Activated naive CD8-positive, alpha-beta T cell treated with anti-CD3 and anti-CD28 coated beads, Interleukin-2, amount 10 ng/mL, durations not matched to agents 7 days and 5 days (primary cell): Measurements from ENCODE around the gene NR2C2AP. TPM values are rescaled to one million over a fixed set of nuclear protein-coding genes. Genes with fewer than 3 reads are reported as not detected.

Experiments
- ATAC-seq: fragments of 150-1000 bp; cut with Tn5 transposase; one replicate; pipeline ENCODE4 v1.10.0; 2021; ENCODE audit warnings: low read depth, moderate library complexity
- POLR2A ChIA-PET: fragments of 350-600 bp; sonication (Branson Sonifier 250); formaldehyde crosslinking; loops from one replicate; lab custom pipeline; 2021; ENCODE audit warnings: antibody characterized with exemption; lab: Charles Lee
- DNase-seq: peaks from one replicate; pipeline ENCODE4 v3.0.0; 2021
- H3K27ac Mint-ChIP-seq: one replicate; pipeline ENCODE4 v1.8.0; 2022; ENCODE audit warnings: mild to moderate bottlenecking, mixed read lengths
- H3K27me3 Mint-ChIP-seq: one replicate; pipeline ENCODE4 v1.8.0; 2022; ENCODE audit warnings: mild to moderate bottlenecking, moderate library complexity, mixed read lengths
- H3K36me3 Mint-ChIP-seq: one replicate; pipeline ENCODE4 v1.8.0; 2021; ENCODE audit warnings: mild to moderate bottlenecking, mixed read lengths
- H3K4me1 Mint-ChIP-seq: one replicate; pipeline ENCODE4 v1.8.0; 2021; ENCODE audit warnings: mixed read lengths
- H3K4me3 Mint-ChIP-seq: one replicate; pipeline ENCODE4 v1.8.0; 2022; ENCODE audit warnings: mild to moderate bottlenecking, moderate library complexity, mixed read lengths
- H3K9me3 Mint-ChIP-seq: one replicate; pipeline ENCODE4 v1.8.0; 2021; ENCODE audit warnings: mixed read lengths
- total RNA-seq, 2 experiments: library from RNA; stranded (reverse); gene quantifications; one replicate each; pipeline ENCODE4 v1.2.3, GENCODE V29; 2021

NR2C2AP gene
- total RNA-seq, 2 experiments from 2014 or later = 29.1 to 32.9 TPM

DNA sequence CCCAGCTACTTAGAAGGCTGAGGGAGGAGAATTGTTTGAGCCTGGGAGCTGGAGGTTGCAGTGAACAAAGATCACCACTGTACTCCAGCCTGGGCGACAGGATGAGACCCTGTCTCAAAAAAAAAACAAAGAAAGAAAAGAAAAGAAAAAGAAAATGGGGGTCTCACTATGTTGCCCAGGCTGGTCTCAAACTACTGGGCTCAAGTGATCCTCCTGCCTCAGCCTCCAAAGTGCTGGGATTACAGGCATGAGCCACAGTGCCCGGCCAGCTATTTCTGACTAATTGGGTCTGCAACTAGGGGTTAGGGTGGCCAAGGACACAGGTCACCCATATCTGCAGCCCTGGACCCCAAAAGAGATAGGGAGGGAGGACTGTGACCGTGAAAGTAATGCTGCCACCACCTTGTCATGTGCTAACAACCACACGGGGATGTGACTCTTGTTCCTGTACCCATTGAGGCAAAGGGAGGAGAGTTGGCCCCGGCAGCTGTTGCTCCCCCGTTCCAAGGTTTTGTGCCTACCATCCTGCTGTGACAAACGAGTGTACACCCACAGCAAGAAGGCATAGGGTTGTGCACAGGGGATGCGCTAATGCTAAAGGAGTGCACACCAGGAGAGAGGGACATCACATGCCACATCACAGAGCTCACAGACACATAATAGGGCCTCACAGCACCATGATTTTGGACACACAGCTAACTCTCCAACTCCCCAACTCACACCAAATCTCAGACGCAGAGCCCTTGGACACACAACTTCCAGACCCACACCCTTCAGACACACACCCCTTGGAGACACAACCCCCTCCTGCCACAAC is 33.8 kb downstream of the NR2C2AP start:
- Mint-ChIP-seq H3K4me1 (peaks cover 11% of the 10 kb centered on the region), H3K27me3 (no peaks in the 10 kb centered on the region), H3K36me3 (peaks cover 7% of the 10 kb centered on the region), H3K9me3 (no peaks in the 10 kb centered on the region), H3K4me3 (no peak overlapping the region), H3K27ac (no peak overlapping the region)
- no peak for ATAC-seq
- DNase-seq = no peak
- POLR2A ChIA-PET = no interaction called here

DNA sequence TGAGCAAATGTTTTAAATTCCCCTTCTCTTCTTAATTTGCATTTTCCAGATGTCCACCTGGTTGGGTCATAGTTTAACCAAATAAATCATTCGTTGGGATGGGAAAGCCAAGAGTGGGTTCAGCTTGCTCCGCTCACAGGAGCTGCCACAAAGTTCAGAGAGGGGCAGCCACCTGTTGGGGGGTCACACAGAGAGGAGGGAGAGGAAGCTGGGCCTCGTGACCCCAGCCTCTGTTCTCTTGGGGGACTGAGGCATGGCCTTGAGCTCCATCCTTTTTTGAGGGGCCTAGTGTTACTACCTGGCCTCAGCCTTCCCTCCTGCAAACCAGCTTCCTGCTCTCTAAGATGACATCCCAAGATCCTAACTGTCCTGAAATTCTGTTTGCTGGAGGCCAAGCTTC is 35.6 kb downstream of the NR2C2AP start:
- H3K36me3 Mint-ChIP-seq = peaks cover 7% of the 10 kb centered on the region
- no peak overlapping the region for H3K4me3 Mint-ChIP-seq
- H3K27ac Mint-ChIP-seq = no peak overlapping the region
- H3K4me1 Mint-ChIP-seq = peaks cover 11% of the 10 kb centered on the region
- H3K9me3 Mint-ChIP-seq = no peaks in the 10 kb centered on the region
- DNase-seq (no peak), ATAC-seq (no peak)
- no peaks in the 10 kb centered on the region for H3K27me3 Mint-ChIP-seq
- POLR2A ChIA-PET = no interaction called here

DNA sequence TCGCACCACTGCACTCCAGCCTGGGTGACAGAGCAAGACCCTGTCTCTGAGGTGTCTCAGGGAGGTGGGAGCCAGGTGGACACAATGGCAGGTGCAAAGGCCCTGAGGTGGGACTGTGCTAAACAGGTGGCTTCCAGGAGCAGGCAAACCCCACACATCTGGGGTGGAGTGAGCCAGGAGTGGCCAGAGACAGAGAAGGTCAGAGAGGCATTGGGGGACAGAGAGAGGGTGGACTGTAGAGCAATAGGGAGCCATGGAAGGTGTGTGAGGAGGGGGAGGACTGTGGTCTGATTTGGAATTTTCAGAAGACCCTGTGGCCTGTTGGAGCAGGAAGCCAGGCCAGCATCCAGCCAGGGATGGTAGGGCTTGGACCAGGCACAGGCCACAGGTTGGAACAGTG is 37.8 kb downstream of the NR2C2AP start:
- DNase-seq = no peak
- no peaks in the 10 kb centered on the region for H3K9me3 Mint-ChIP-seq
- no peak for ATAC-seq
- POLR2A ChIA-PET = no interaction called here
- no peak overlapping the region for H3K4me3 Mint-ChIP-seq
- H3K4me1 Mint-ChIP-seq = peaks cover 7% of the 10 kb centered on the region
- H3K27me3 Mint-ChIP-seq = no peaks in the 10 kb centered on the region
- no peak overlapping the region for H3K27ac Mint-ChIP-seq
- H3K36me3 Mint-ChIP-seq = peaks cover 2% of the 10 kb centered on the region

DNA sequence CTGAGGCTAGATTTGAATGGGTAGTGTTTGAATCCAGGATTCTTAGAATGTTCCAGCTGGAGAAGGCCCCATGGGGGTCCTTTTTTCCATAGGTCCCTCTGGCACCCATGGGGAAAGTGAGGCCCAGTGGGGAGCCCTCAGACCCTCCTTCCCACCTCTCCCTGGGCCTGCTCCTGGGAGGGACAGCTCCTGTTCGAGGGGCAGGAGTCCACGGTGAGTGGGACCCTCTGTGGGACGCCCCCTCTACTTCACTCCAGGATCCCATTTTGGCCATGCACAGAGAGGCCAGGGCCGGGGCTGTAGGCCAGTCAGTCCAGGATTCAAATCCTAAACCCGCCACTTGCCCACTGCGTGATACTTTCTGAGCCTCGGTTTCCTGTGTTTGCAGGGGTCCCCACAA is 40.7 kb downstream of the NR2C2AP start:
- DNase-seq (no peak), ATAC-seq (no peak)
- no peaks in the 10 kb centered on the region for H3K36me3 Mint-ChIP-seq
- H3K4me3 Mint-ChIP-seq = no peak overlapping the region
- H3K4me1 Mint-ChIP-seq = no peaks in the 10 kb centered on the region
- H3K27ac Mint-ChIP-seq = no peak overlapping the region
- POLR2A ChIA-PET = no interaction called here
- no peaks in the 10 kb centered on the region for H3K9me3 Mint-ChIP-seq
- H3K27me3 Mint-ChIP-seq = no peaks in the 10 kb centered on the region

DNA sequence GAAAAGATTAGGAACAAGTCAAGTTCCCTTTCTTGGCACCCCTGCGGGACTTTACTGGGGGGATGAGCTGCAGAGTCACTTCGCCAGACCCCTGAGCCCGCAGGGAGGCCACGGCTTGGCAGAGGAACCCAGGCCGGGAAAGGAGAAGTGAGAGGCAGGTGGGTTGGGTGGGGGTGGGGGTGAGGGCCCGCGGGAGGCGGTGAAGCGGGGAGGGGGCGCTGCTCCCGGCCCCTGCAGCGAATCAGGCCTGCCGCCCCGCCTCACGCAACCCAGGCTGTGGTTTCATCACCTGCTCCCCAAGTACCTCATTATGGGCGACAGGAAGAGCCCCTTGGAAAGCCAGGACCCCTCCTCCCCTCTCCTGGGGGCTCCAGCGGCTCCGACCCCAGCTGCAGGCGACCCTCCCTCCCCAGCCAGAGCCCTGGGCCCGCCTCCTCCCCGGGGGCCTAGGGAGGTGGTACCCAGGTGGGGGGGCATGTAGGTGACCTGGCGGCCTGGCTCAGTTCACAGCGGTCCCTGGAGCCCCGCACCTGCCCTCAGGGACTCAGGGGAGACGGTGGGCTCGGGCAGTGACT is 42.7 kb downstream of the NR2C2AP start:
- ATAC-seq = no peak
- H3K9me3 Mint-ChIP-seq = no peaks in the 10 kb centered on the region
- no peak overlapping the region for H3K4me3 Mint-ChIP-seq
- POLR2A ChIA-PET = no interaction called here
- H3K27me3 Mint-ChIP-seq = no peaks in the 10 kb centered on the region
- H3K36me3 Mint-ChIP-seq = no peaks in the 10 kb centered on the region
- no peak overlapping the region for H3K27ac Mint-ChIP-seq
- no peak for DNase-seq
- no peaks in the 10 kb centered on the region for H3K4me1 Mint-ChIP-seq

DNA sequence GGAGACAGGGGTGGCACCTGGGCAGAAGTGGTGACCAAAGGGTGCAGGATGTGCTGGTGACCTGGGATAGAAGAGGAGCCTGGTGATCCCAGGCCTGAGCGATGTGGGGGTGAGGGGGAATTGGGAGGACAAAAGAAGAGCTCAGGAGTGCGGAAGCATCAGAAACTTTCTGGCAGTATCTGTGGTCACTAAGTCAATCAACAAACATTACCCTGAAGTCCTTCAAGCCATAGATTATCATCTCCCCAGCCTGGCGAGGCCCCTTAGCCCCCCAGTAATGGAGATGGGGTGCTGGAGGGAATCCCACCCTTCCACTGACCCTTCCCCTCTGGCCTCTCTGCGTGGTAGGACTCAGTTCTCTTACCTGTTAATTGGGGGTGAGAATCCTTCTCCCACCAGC is 43.7 kb downstream of the NR2C2AP start:
- POLR2A ChIA-PET = no interaction called here
- no peak overlapping the region for H3K27ac Mint-ChIP-seq
- H3K4me1 Mint-ChIP-seq = no peaks in the 10 kb centered on the region
- H3K4me3 Mint-ChIP-seq = no peak overlapping the region
- DNase-seq (no peak), ATAC-seq (no peak)
- H3K27me3 Mint-ChIP-seq = no peaks in the 10 kb centered on the region
- peaks cover 3% of the 10 kb centered on the region for H3K36me3 Mint-ChIP-seq
- H3K9me3 Mint-ChIP-seq = no peaks in the 10 kb centered on the region

DNA sequence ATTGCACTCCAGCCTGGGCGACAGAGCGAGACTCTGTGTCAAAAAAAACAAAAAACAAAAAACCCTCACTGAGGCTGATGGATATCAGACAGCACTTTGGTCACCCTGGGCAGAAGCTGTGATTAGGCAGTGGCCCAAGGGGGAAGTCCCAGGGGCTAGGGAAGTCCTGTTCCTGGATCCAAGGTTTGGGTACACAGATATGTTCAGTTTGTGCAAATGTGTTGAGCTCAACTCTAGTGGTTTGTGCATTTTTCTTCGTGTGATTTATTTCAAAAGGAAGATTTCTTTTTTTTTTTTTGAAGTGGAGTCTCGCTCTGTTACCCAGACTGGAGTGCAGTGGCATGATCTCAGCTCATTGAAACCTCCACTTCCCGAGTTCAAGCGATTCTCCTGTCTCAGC is 45.4 kb downstream of the NR2C2AP start:
- POLR2A ChIA-PET = no interaction called here
- Mint-ChIP-seq H3K4me1 (no peaks in the 10 kb centered on the region), H3K4me3 (no peak overlapping the region), H3K36me3 (peaks cover 3% of the 10 kb centered on the region), H3K27ac (no peak overlapping the region), H3K9me3 (no peaks in the 10 kb centered on the region), H3K27me3 (no peaks in the 10 kb centered on the region)
- ATAC-seq (no peak), DNase-seq (no peak)

DNA sequence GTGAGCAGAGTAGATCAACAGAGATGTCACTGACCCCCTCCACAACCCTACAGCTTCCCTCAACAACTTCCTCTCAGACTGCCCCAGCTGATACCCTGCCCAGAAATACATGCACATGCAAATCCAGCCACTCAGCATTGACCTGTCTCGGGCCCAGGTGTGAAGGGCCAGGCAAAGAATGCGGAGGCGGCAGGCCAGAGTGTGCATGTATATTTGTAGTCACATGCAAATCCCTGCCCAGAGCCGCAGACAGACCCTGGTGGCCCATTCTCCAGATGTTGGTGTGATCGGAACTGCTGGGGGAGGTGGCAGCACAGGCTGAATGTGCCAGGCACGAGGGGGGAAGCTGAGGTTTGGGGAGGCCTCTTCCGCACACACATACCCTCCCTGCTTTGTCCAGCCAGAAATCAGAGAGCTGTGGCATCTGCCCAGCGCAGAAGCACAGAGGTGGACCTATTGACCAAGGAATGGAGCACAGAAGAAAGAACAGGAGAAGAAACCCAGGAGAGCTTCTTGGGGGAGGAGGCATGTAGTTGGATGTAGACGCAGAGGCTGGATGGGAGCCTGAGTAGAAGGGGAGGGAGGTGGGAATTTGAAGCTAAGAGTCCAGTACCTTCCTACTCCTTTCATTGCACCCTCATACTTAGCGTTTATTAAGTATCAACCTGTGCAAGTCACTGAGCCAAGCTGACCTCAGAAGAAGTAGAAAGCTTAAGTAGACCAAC is 47.6 kb downstream of the NR2C2AP start:
- Mint-ChIP-seq H3K9me3 (no peaks in the 10 kb centered on the region), H3K27me3 (no peaks in the 10 kb centered on the region), H3K36me3 (peaks cover 3% of the 10 kb centered on the region), H3K4me3 (no peak overlapping the region), H3K27ac (no peak overlapping the region), H3K4me1 (no peaks in the 10 kb centered on the region)
- ATAC-seq (no peak), DNase-seq (no peak)
- POLR2A ChIA-PET = no interaction called here

DNA sequence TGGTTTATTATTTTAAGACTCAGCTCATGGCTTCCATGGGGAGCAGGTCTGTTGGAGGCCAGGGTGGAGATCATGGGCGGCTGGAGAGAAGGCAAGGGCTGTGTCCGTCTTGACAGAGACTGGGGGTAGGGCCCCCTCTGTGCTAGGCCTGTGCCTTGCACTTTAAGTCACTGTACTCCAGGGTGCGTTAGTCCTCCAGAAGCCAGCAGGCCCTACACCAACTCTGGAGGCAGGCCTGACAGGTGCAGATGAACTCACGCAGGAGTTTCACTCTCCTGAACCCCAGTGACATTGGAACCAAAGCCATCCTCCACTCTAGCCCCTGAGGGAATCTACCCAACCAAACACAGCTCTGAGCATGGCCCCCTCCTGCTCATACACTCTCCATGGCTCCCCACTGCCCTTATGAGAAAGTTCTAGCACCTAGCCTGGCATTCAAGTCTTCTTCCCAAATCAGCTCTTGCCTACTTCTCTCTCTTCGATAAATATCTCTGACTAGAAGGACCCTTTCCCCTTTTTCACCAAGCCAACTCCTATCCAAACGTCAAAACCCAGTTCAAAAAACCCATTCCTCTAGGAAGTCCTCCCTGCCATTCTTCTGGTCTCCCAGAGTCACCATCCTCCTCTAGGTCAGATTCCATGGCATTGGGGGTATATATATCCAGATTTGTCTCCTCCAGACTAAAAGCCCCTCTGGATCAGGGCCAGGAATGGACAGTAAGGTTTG is 48.3 kb downstream of the NR2C2AP start:
- ATAC-seq (no peak), DNase-seq (no peak)
- Mint-ChIP-seq H3K9me3 (no peaks in the 10 kb centered on the region), H3K4me3 (no peak overlapping the region), H3K4me1 (no peaks in the 10 kb centered on the region), H3K27ac (no peak overlapping the region), H3K36me3 (peaks cover 3% of the 10 kb centered on the region), H3K27me3 (no peaks in the 10 kb centered on the region)
- POLR2A ChIA-PET = interaction anchor here (0.5 kb wide), 1 partner anchor 59 kb away, joined by 3 read pairs; no protein-coding TSS in a partner anchor

DNA sequence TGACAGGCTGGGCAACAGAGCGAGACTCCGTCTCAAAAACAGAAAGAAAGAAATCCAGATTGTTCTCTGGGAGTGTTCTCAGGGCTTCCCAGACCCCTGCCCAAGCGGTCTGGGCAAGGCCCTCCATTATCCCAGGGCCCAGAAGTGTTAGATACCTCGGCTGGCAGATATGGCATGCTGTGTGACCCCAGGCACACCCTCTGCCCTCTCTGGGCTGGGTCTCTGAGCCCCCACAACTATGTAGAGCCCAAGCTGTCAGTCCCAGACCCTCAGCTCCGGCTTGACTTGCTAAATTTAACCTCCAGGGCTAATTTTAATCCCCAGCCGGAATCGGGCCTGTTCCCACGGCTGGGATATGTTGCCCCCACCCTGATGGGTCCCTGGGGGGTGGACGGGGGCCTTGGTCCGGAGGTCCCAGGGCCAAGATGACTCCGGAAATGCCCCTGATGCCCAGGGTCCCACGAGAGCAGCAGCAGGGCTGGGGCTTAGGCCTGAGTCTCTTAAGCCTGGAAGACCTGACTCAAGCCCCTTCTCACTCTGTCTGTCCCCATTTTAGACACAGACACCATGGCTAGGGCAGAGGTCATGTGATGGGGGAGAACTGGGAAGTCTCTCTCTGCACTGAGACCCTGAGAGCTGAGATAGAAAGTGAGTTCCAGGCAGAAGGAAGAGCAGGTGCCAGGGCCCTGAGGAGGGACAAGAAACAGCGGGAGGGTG is 50.4 kb downstream of the NR2C2AP start:
- no peaks in the 10 kb centered on the region for H3K27me3 Mint-ChIP-seq
- peaks cover 7% of the 10 kb centered on the region for H3K36me3 Mint-ChIP-seq
- DNase-seq (no peak), ATAC-seq (no peak)
- H3K4me1 Mint-ChIP-seq = no peaks in the 10 kb centered on the region
- POLR2A ChIA-PET = no interaction called here
- H3K4me3 Mint-ChIP-seq = no peak overlapping the region
- H3K9me3 Mint-ChIP-seq = no peaks in the 10 kb centered on the region
- H3K27ac Mint-ChIP-seq = no peak overlapping the region

DNA sequence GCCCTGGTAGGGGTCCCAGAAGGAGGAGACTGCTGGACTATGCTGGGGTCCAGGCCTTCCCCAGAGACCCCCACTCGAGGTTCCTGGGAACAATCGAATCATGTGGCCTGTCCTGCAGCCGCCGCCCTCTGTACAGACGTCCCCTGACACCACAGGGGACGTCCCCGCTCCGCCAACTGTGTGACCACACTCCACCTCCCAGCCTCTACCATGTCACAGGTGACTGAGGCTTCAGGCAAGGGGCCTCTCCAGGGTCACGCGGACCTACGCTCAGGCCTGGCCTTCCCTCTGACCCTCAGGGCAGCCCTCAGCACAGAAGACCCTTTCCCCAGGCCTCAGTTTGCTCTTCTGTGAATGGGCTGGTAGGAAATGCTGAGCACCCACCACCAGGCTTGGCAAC is 51.8 kb downstream of the NR2C2AP start:
- POLR2A ChIA-PET = no interaction called here
- peaks cover 7% of the 10 kb centered on the region for H3K36me3 Mint-ChIP-seq
- ATAC-seq = no peak
- no peak overlapping the region for H3K27ac Mint-ChIP-seq
- DNase-seq = no peak
- no peaks in the 10 kb centered on the region for H3K9me3 Mint-ChIP-seq
- H3K4me3 Mint-ChIP-seq = no peak overlapping the region
- no peaks in the 10 kb centered on the region for H3K27me3 Mint-ChIP-seq
- H3K4me1 Mint-ChIP-seq = no peaks in the 10 kb centered on the region
